BE2C (cell line): ENCODE measurements around the gene C5orf15.

Source experiments
- DNase-seq: peaks from one replicate; pipeline ENCODE4 v3.0.0-alpha.2; 2020
- H3K27me3 ChIP-seq: fragments of 250-450 bp; sonication (Bioruptor Pico); 2 replicates; pipeline ENCODE4 v1.5.1; 2020; ENCODE audit warnings: mild to moderate bottlenecking
- H3K36me3 ChIP-seq: fragments of 250-450 bp; sonication (Bioruptor Pico); 2 replicates; pipeline ENCODE4 v1.5.1; 2020; ENCODE audit warnings: mild to moderate bottlenecking
- H3K4me1 ChIP-seq: fragments of 250-450 bp; sonication (Bioruptor Pico); 2 replicates; pipeline ENCODE4 v1.5.1; 2020
- H3K4me3 ChIP-seq: 2 replicates; pipeline ENCODE4 v1.5.1; 2011; ENCODE audit warnings: low read depth, low read length
- H3K9me3 ChIP-seq: fragments of 250-450 bp; sonication (Bioruptor Pico); 2 replicates; pipeline ENCODE4 v1.5.1; 2020
- CTCF ChIP-seq: IDR thresholded peaks from 2 replicates; pipeline ENCODE4 v1.5.1; 2012; ENCODE audit warnings: mild to moderate bottlenecking, low read depth, low read length

Gene C5orf15

GRCh38 chr5:133943475-133943817, 25.0 kb downstream of the C5orf15 start:
- no peak for DNase-seq
- Histone ChIP-seq H3K9me3 (no peaks in the 10 kb centered on the region), H3K4me1 (peaks cover 3% of the 10 kb centered on the region), H3K27me3 (no peaks in the 10 kb centered on the region), H3K36me3 (no peaks in the 10 kb centered on the region), H3K4me3 (no peak overlapping the region)
- TF ChIP-seq CTCF = no peak

- H3K4me1 ChIP-seq = peaks cover 3% of the 10 kb centered on the region
- no peaks in the 10 kb centered on the region for H3K9me3 ChIP-seq
- H3K4me3 ChIP-seq = no peak overlapping the region
- no peaks in the 10 kb centered on the region for H3K36me3 ChIP-seq
- no peak for TF ChIP-seq CTCF
- H3K27me3 ChIP-seq = no peaks in the 10 kb centered on the region
- no peak for DNase-seq
These were observed 25.6 kb downstream of the C5orf15 start for GRCh38 chr5:133942614-133943474.

GRCh38 chr5:133941456-133942196, 26.8 kb downstream of the C5orf15 start:
- no peak for TF ChIP-seq CTCF

GRCh38 chr5:133939668-133940067, 28.8 kb downstream of the C5orf15 start:
- TF ChIP-seq CTCF = no peak
- H3K36me3 ChIP-seq = no peaks in the 10 kb centered on the region
- H3K4me1 ChIP-seq = peaks cover 3% of the 10 kb centered on the region
- H3K27me3 ChIP-seq = no peaks in the 10 kb centered on the region
- no peaks in the 10 kb centered on the region for H3K9me3 ChIP-seq
- H3K4me3 ChIP-seq = no peak overlapping the region
- DNase-seq = no peak

More at GRCh38 chr5:133941456-133942196, 26.8 kb downstream of the C5orf15 start:
- H3K27me3 ChIP-seq = no peaks in the 10 kb centered on the region
- DNase-seq = no peak
- no peaks in the 10 kb centered on the region for H3K9me3 ChIP-seq
- no peak overlapping the region for H3K4me3 ChIP-seq
- H3K4me1 ChIP-seq = peaks cover 3% of the 10 kb centered on the region
- H3K36me3 ChIP-seq = no peaks in the 10 kb centered on the region

- TF ChIP-seq CTCF = no peak
- Histone ChIP-seq H3K4me1 (no peaks in the 10 kb centered on the region; the same call in 1 of the 2 replicates), H3K27me3 (no peaks in the 10 kb centered on the region), H3K9me3 (no peaks in the 10 kb centered on the region), H3K36me3 (no peaks in the 10 kb centered on the region), H3K4me3 (no peak overlapping the region)
- DNase-seq = no peak
These were observed 29.5 kb downstream of the C5orf15 start for GRCh38 chr5:133938929-133939328.
